NB4 (cell line): ENCODE data around the gene TMEM59L.

ENCODE experiments used
- DNase-seq: peaks from one replicate; pipeline ENCODE4 v3.0.0; 2010; ENCODE audit warnings: low read depth
- H3K4me3 ChIP-seq: one replicate; pipeline ENCODE4 v1.5.1; 2011; ENCODE audit warnings: mild to moderate bottlenecking, low read depth, low read length, moderate library complexity
- CTCF ChIP-seq: IDR thresholded peaks from one replicate; pipeline ENCODE4 v1.5.1; 2012; ENCODE audit warnings: low read depth, low read length
- MAX ChIP-seq: IDR thresholded peaks from 2 replicates; pipeline ENCODE4 v1.6.1; 2011; ENCODE audit warnings: low read depth, low read length
- MYC ChIP-seq: IDR thresholded peaks from 2 replicates; pipeline ENCODE4 v1.6.1; 2011; ENCODE audit warnings: low read depth, low read length
- POLR2A ChIP-seq: IDR thresholded peaks from 2 replicates; pipeline ENCODE4 v1.6.1; 2011; ENCODE audit warnings: mild to moderate bottlenecking; ENCODE audit not compliant: insufficient read length; ENCODE audit errors: extremely low read depth

TMEM59L gene

GRCh38 chr19:18610556-18611326 is 1.9 kb upstream of the TMEM59L start:
- TF ChIP-seq MAX (no peak), MYC (no peak), POLR2A (no peak), CTCF (no peak)
- no peak overlapping the region for H3K4me3 ChIP-seq
- DNase-seq, result no peak

- no peak for TF ChIP-seq MAX
- TF ChIP-seq CTCF, result no peak
- TF ChIP-seq MYC, result no peak
- no peak overlapping the region for H3K4me3 ChIP-seq
- no peak for DNase-seq
Measured at GRCh38 chr19:18611327-18612050, 1.2 kb upstream of the TMEM59L start.

- TF ChIP-seq POLR2A (no peak), CTCF (no peak), MYC (no peak), MAX (no peak)
- no peak overlapping the region for H3K4me3 ChIP-seq
- DNase-seq, result no peak
Measured at GRCh38 chr19:18612051-18612771, 459 bp upstream of the TMEM59L start.

GRCh38 chr19:18613589-18614234 is 1.0 kb downstream of the TMEM59L start:
- no peak for DNase-seq
- TF ChIP-seq POLR2A (no peak), MAX (no peak), CTCF (no peak), MYC (no peak)
- no peak overlapping the region for H3K4me3 ChIP-seq

- no peak for TF ChIP-seq MAX
- no peak for TF ChIP-seq MYC
- TF ChIP-seq CTCF, result no peak
- no peak for TF ChIP-seq POLR2A
- DNase-seq, result no peak
- no peak overlapping the region for H3K4me3 ChIP-seq
Measured at GRCh38 chr19:18616023-18616422, 3.4 kb downstream of the TMEM59L start.
